T-helper 2 cell treated with Interferon-gamma antibody and Interleukin-4, amounts not matched to agents 5 μg/mL and 100 μg/mL, for 36 hours (primary cell): ENCODE data around the gene SMARCA2.

Source experiments
- DNase-seq: peaks from one replicate; pipeline ENCODE4 v3.0.0; 2021; ENCODE audit warnings: low spot score
- H3K27ac Mint-ChIP-seq: one replicate; pipeline ENCODE4 v1.8.0; 2021; ENCODE audit warnings: mild to moderate bottlenecking, mixed read lengths
- H3K27me3 Mint-ChIP-seq: one replicate; pipeline ENCODE4 v1.8.0; 2021; ENCODE audit warnings: low read depth, mixed read lengths
- H3K36me3 Mint-ChIP-seq: one replicate; pipeline ENCODE4 v1.8.0; 2021; ENCODE audit warnings: low read depth, mixed read lengths
- H3K4me1 Mint-ChIP-seq: one replicate; pipeline ENCODE4 v1.8.0; 2021; ENCODE audit warnings: low read depth, mixed read lengths
- H3K4me3 Mint-ChIP-seq: one replicate; pipeline ENCODE4 v1.8.0; 2022; ENCODE audit warnings: mild to moderate bottlenecking, moderate library complexity, mixed read lengths
- H3K9me3 Mint-ChIP-seq: one replicate; pipeline ENCODE4 v1.8.0; 2021; ENCODE audit warnings: mixed read lengths

The SMARCA2 gene

GRCh38 chr9:2072752-2073405, 57.7 kb downstream of the SMARCA2 start:
- H3K27ac Mint-ChIP-seq = no peak overlapping the region
- H3K36me3 Mint-ChIP-seq = peaks cover 69% of the 10 kb centered on the region
- H3K27me3 Mint-ChIP-seq = no peaks in the 10 kb centered on the region
- H3K4me3 Mint-ChIP-seq = no peak overlapping the region
- no peaks in the 10 kb centered on the region for H3K4me1 Mint-ChIP-seq
- no peaks in the 10 kb centered on the region for H3K9me3 Mint-ChIP-seq
- DNase-seq = no peak

DNA sequence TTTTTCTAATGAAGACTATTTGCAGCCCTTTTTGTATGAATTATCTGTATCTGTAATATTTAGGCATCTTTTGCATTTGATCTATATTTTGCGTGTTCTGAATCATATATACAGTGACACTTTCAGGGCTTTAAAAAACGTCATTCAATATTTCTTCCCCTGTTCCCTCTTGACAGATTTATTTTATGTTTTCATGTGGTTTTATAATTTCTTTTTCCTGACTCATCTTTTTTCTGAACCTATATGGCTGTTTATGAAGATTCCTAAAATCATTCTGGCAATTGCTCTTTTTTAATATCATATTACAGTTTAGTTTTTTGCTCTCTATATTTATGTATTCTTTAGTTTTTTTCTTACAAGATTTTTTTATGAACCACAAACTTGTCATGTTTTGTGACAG, 67.6 kb downstream of the SMARCA2 start:
- peaks cover 5% of the 10 kb centered on the region for H3K4me1 Mint-ChIP-seq
- no peak overlapping the region for H3K27ac Mint-ChIP-seq
- H3K9me3 Mint-ChIP-seq = no peaks in the 10 kb centered on the region
- peaks cover 76% of the 10 kb centered on the region for H3K36me3 Mint-ChIP-seq
- H3K4me3 Mint-ChIP-seq = no peak overlapping the region
- no peaks in the 10 kb centered on the region for H3K27me3 Mint-ChIP-seq
- DNase-seq = no peak

DNA sequence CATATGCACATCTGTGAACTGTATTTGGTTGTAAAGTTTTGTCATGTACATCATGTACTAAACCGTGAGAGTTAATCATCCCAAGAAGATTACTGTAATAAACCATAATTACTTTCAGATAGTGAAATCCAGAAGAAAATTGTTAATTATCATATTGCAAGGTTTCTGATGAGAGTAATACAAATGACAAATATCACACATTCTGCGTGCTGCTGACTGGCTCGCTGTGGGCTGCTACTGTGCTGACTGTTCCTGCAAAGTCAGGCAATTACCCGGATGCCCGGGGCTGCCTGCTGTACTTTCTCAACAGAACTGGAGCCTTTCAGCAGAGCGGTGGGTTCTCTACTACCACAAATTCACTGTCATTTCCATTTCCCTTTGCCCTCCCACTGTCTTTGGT, 68.3 kb downstream of the SMARCA2 start:
- H3K27me3 Mint-ChIP-seq = no peaks in the 10 kb centered on the region

GRCh38 chr9:2085716-2086115, 70.6 kb downstream of the SMARCA2 start:
- no peaks in the 10 kb centered on the region for H3K9me3 Mint-ChIP-seq
- no peak overlapping the region for H3K27ac Mint-ChIP-seq
- DNase-seq = no peak
- no peaks in the 10 kb centered on the region for H3K27me3 Mint-ChIP-seq
- peaks cover 69% of the 10 kb centered on the region for H3K36me3 Mint-ChIP-seq
- H3K4me1 Mint-ChIP-seq = peaks cover 10% of the 10 kb centered on the region
- H3K4me3 Mint-ChIP-seq = no peak overlapping the region

More for the DNA sequence above, 68.3 kb downstream of the SMARCA2 start:
- Mint-ChIP-seq H3K4me3 (no peak overlapping the region), H3K9me3 (no peaks in the 10 kb centered on the region), H3K4me1 (peaks cover 6% of the 10 kb centered on the region), H3K36me3 (peaks cover 75% of the 10 kb centered on the region), H3K27ac (no peak overlapping the region)
- DNase-seq = no peak

DNA sequence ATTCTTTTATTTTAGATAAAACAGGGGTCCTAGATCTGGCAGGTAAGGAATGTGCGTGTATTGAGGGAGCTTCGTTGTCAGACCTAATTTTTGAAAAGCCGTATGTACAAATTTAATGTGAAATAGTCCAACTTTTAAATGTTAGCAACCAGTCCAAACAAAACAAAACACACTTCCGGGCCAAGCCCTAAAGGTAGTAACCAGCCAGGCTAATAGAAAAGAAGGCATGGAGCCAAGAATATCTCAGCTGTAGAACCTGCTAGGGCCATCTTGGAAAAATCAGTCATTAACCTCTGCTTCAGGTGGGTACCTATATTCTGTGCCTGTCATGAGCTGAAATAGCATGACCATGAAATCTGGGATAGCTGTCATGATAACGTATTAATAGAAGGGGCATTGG, 71.0 kb downstream of the SMARCA2 start:
- Mint-ChIP-seq H3K9me3 (no peaks in the 10 kb centered on the region), H3K36me3 (peaks cover 70% of the 10 kb centered on the region)

DNA sequence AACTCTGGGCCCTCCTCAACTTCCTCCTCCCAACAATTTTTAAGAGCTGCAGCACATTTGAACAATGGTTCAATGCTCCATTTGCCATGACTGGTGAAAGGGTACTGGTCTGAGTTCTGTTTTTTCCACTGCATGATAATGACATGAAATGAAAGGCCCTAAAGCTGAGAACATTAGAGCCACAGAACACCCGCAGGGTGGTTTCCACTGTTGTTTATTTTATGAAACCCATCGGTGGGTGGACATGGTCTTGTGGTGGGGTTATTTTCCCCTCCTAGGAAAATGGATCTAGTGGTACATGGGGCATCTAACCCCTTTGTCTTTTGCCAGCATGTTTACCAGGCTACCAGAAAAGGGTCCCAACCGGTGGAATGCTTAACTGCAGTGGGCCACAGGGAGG, 71.8 kb downstream of the SMARCA2 start:
- H3K27me3 Mint-ChIP-seq = no peaks in the 10 kb centered on the region
- no peaks in the 10 kb centered on the region for H3K9me3 Mint-ChIP-seq
- H3K4me3 Mint-ChIP-seq = no peak overlapping the region
- no peak for DNase-seq
- H3K4me1 Mint-ChIP-seq = peaks cover 10% of the 10 kb centered on the region
- peaks cover 70% of the 10 kb centered on the region for H3K36me3 Mint-ChIP-seq
- no peak overlapping the region for H3K27ac Mint-ChIP-seq

More for the DNA sequence above, 71.0 kb downstream of the SMARCA2 start:
- no peak overlapping the region for H3K4me3 Mint-ChIP-seq
- no peak for DNase-seq
- no peak overlapping the region for H3K27ac Mint-ChIP-seq
- H3K27me3 Mint-ChIP-seq = no peaks in the 10 kb centered on the region
- H3K4me1 Mint-ChIP-seq = peaks cover 10% of the 10 kb centered on the region

GRCh38 chr9:2087500-2088313, 72.6 kb downstream of the SMARCA2 start:
- no peak overlapping the region for H3K27ac Mint-ChIP-seq
- peaks cover 70% of the 10 kb centered on the region for H3K36me3 Mint-ChIP-seq
- peak; percentile 5 for DNase-seq
- no peak overlapping the region for H3K4me3 Mint-ChIP-seq
- H3K27me3 Mint-ChIP-seq = no peaks in the 10 kb centered on the region
- H3K9me3 Mint-ChIP-seq = no peaks in the 10 kb centered on the region
- H3K4me1 Mint-ChIP-seq = peaks cover 10% of the 10 kb centered on the region

DNA sequence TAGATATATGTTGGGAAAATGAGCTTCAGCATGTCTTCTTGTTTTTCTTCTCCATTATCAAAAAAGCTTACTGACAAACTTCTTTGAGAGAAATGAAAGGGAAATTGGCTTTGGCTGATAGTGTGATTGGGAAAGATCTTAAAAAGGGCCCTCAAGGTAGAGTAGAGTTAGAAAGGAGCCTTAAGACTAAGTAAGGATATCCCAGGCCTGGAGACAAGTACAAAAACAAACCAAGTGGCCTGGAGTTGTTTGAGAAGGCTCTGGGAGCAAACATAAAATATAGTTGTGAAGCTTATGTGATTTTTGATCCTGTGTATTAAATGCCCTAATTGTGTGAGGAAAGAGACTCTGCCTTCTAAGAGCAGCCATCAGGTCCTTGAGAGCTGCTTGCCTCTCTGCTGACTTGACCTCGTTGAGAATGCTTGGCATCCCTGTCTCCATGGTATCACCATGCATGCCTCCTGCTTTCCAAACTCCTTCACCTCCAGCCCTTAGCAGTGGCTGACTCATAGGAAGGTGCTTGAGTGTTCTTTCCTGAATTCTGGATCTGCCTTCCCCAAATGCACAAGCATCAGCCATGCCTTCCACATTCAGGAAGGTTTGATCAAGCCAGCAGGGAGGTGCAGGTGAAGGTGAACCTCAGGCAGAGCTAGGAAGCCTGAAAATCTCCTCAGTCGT, 78.9 kb downstream of the SMARCA2 start:
- Mint-ChIP-seq H3K27me3 (no peaks in the 10 kb centered on the region), H3K27ac (no peak overlapping the region), H3K36me3 (peaks cover 62% of the 10 kb centered on the region), H3K9me3 (no peaks in the 10 kb centered on the region), H3K4me1 (peaks cover 4% of the 10 kb centered on the region), H3K4me3 (no peak overlapping the region)
- DNase-seq = no peak

DNA sequence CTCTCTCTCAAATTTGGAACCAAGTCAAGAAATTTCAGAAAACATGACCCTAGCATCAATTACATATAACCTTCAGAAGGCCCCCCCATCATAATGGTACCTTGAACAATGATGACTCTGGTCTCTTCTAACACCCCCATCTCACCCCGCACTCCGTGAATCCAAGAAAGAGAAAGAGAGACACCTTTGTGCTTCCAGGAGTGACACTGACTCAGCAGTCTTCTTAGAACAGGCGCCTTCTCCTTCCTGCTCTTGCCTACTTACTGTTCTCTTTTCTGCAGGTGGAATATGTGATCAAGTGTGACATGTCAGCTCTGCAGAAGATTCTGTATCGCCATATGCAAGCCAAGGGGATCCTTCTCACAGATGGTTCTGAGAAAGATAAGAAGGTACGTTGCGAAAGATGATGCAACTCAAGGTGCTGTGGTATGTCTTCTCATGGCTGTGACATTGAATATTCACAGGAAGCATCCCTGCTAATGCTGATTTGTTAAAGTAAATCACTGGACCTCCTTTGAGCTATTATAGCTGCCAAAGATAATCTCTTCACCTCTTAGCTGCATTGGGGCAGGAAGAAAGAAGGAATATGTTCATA, 81.3 kb downstream of the SMARCA2 start:
- Mint-ChIP-seq H3K27ac (no peak overlapping the region), H3K4me1 (no peaks in the 10 kb centered on the region), H3K36me3 (peaks cover 61% of the 10 kb centered on the region), H3K27me3 (no peaks in the 10 kb centered on the region), H3K4me3 (no peak overlapping the region), H3K9me3 (no peaks in the 10 kb centered on the region)
- DNase-seq = no peak

GRCh38 chr9:2106666-2107065, 91.5 kb downstream of the SMARCA2 start:
- peaks cover 3% of the 10 kb centered on the region for H3K4me1 Mint-ChIP-seq
- peaks cover 47% of the 10 kb centered on the region for H3K36me3 Mint-ChIP-seq
- no peak overlapping the region for H3K4me3 Mint-ChIP-seq
- H3K9me3 Mint-ChIP-seq = no peaks in the 10 kb centered on the region
- H3K27ac Mint-ChIP-seq = no peak overlapping the region
- no peaks in the 10 kb centered on the region for H3K27me3 Mint-ChIP-seq
- DNase-seq = no peak

GRCh38 chr9:2107906-2108451, 92.8 kb downstream of the SMARCA2 start:
- H3K27me3 Mint-ChIP-seq = no peaks in the 10 kb centered on the region
- H3K4me3 Mint-ChIP-seq = no peak overlapping the region
- H3K9me3 Mint-ChIP-seq = no peaks in the 10 kb centered on the region
- peaks cover 3% of the 10 kb centered on the region for H3K4me1 Mint-ChIP-seq
- no peak overlapping the region for H3K27ac Mint-ChIP-seq
- peaks cover 48% of the 10 kb centered on the region for H3K36me3 Mint-ChIP-seq
- no peak for DNase-seq

DNA sequence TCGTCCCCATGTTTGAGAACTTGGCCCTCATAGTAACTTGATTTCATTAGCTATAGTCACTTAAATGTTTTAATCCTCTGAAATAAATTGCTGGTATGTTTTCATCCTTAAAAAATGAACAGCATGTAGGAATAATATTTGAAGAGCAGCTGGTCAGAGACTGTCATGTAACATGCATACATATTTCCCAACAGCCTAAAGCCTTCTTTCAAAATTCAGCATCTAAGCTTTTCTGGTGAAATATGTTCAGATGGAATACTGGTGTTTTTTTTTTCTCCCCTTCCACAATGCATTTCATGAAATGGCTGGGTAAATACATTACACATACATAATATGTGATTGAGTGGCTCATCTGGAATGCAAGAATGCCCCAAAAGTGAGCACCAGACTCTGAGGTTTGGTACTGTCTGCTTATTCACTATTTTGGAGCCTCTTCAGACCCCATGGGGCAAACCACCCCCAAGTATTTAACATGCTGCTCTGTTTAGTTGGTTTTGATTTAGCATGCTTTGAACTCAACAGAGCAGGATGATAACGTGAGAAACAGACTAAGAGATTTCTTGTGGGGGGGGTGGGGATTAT, 94.0 kb downstream of the SMARCA2 start:
- Mint-ChIP-seq H3K27me3 (no peaks in the 10 kb centered on the region), H3K4me1 (peaks cover 3% of the 10 kb centered on the region), H3K36me3 (peaks cover 47% of the 10 kb centered on the region)

DNA sequence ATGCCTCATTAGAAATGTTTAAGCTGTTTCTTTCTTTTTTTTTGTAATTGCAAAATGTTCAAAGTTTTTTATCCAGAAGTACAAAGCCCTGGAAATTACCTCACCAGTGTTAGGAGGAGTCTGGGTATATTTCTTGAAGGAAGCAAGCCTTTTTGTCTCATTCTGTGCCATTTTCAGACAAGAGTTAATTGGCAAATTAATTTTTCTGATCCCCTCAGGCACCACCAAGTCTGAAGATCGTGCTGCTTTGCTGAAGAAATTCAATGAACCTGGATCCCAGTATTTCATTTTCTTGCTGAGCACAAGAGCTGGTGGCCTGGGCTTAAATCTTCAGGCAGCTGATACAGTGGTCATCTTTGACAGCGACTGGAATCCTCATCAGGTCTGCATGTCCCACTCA, 94.9 kb downstream of the SMARCA2 start:
- Mint-ChIP-seq H3K27me3 (no peaks in the 10 kb centered on the region), H3K4me1 (peaks cover 3% of the 10 kb centered on the region), H3K36me3 (peaks cover 49% of the 10 kb centered on the region), H3K27ac (no peak overlapping the region), H3K9me3 (no peaks in the 10 kb centered on the region), H3K4me3 (no peak overlapping the region)
- no peak for DNase-seq

More for the DNA sequence above, 94.0 kb downstream of the SMARCA2 start:
- H3K4me3 Mint-ChIP-seq = no peak overlapping the region
- no peak for DNase-seq
- H3K27ac Mint-ChIP-seq = no peak overlapping the region
- no peaks in the 10 kb centered on the region for H3K9me3 Mint-ChIP-seq
